VCaP (cell line): ENCODE data around the gene BTBD6.

ENCODE experiments used
- H3K27ac ChIP-seq: fragments of 450-650 bp; 2 replicates; pipeline ENCODE4 v1.5.1; 2017
- CTCF ChIP-seq: fragments of 450-650 bp; conservative IDR thresholded peaks from 2 replicates; pipeline ENCODE4 v1.5.1; 2017; ENCODE audit warnings: mild to moderate bottlenecking, moderate library complexity

The BTBD6 gene

DNA sequence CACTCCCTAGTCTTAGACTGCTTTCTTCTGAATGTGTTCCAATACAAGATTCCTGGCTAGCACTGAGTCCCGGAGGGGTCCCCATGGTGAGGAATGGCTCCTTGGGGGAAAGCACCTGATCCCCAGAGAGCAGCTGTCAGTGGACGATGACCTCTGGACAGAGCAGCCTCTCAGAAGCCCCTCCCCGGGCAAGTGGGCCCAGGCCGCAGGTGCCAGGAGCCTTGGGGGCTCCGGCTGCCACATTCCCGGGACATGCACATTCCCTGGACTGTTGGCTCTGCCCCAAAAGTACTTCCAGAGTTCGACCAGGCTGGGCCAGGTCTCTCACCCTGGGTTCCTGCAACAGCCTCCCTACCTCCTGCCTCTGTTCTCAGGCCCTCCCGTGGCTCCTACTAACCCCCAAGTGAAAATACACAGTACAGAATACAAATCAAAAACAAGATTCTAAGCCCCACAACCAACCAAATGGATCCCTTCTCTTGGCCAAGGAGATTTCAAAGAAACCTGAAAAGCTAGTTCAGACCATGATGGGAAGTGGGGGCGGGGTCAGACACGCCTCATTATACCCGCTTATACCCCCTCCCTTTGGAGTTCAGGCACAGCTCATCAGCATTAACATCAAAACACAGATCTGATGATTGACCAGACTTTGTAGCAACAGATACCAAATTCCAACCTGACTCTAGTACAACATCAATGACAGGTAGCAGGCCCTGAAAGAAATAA, 23.3 kb upstream of the BTBD6 start:
- no peak overlapping the region for H3K27ac ChIP-seq
- no peak for TF ChIP-seq CTCF

- H3K27ac ChIP-seq = no peak overlapping the region
- TF ChIP-seq CTCF = no peak
These were observed 22.1 kb upstream of the BTBD6 start for GRCh38 chr14:105226198-105226597.

DNA sequence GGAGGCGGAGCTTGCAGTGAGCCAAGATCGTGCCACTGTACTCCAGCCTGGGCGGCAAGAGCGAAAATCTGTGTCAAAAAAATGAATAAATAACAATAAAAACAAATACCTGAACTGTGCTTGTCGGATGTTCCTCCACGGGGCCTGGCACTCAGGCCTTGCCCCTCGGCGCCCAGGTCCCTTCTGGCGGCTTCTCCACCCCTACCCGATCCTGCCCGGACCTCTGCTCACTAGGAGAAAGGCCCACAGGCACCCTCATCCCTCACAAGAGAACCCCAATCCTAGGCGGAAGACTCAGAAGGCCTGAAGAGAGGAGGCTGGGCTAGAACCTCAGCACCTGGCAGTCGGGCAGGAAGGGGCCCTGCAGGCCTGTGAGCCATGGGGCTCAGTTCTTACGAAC, 21.0 kb upstream of the BTBD6 start:
- TF ChIP-seq CTCF = no peak
- no peak overlapping the region for H3K27ac ChIP-seq

DNA sequence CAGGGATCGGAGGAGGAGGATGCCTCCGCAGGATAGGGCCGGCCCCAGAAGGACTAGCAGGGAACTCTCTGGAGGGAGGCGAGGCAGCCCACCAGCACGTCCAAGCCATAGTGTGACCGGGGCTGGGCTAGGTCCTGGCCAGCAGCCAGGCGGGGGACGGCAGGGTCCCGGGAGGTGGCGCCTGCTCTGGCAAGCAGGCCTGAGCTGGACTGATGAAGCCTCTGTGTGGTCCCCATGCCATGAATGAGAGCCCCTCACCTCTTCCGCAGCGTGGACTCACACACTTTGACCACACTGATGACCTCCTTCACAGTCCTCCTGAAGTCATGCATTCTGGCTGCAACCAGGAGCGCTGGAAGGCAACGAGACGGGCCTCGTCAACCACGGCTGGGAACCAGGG, 19.8 kb upstream of the BTBD6 start:
- no peak overlapping the region for H3K27ac ChIP-seq
- no peak for TF ChIP-seq CTCF

DNA sequence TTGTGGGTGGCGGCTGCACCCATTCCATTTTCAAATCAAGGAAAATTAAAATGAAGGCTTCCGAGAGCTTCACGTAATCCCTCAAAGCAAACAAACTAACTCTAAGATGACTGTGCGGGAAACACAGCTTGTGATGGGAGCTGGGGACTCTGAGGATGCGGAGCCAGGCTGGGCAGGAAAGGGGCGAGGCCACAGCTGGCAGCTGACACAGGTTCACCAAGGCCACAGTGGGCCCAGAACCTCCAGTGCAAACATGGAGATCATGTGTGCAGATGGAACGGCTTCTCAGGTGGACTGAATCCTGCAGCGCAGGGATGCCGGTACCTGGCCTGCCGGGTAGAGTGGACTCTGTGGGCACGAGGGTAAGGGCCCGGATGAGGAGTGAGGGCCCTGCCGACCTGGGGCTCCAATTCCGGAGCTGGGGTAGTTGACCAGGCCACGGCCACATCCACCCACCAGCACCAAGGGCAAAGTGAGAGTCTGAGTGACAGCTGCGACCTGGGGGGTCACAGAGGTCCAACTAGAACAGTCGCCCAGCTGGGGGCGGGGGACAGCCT, 19.2 kb upstream of the BTBD6 start:
- no peak for TF ChIP-seq CTCF
- no peak overlapping the region for H3K27ac ChIP-seq

DNA sequence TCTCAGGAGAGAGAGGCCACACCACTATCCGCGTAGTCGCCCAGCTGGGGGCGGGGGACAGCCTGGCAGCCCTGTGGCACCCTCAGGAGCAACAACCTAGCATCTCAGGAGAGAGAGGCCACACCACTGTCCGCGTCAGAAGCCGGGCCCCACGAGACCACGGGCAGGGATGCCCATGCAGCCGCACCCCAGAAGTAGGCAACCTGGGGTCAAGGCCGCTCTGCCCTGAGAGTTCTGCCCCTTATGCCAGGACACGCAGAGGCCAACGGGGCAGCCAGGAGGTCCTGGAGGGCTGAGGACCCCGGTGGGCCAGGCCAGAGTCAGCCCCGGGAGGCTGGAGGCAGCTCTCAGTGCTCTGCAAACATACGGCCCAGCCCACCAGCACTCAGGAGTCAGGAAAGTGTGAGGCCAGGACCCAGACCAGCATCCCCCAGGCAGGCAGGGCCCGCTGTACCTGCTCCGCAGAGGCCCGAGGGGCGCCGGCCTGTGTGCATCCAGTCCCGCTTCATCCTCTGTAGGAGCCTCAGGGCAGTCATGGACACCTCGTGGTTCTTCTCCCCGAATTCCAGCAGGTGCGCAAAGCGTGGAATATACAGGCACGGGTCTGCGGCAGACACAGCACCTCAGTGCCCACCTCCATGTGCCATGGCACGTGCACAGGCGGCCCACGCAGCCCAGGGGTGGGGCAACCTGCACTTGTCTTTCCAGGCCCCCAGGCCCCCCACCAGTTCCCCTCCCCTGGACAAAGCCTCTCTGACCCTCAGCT, 7.3 kb upstream of the BTBD6 start:
- TF ChIP-seq CTCF = no peak
- H3K27ac ChIP-seq = no peak overlapping the region

GRCh38 chr14:105241641-105242040, 6.7 kb upstream of the BTBD6 start:
- no peak overlapping the region for H3K27ac ChIP-seq
- no peak for TF ChIP-seq CTCF
